Liver (tissue), 3 donors: Measurements from ENCODE around the gene XAF1.

ENCODE experiments used
- FOXA2 ChIP-seq: IDR thresholded peaks from 2 replicates; pipeline ENCODE4 v1.6.1; 2016; ENCODE audit warnings: antibody characterized with exemption
- GABPA ChIP-seq, 2 donors: IDR thresholded peaks in 1 of 2; conservative IDR thresholded peaks in 1 of 2; 2 replicates each; pipeline ENCODE4 v1.6.1; 2016; ENCODE audit warnings: antibody characterized with exemption in 2 of 2, mild to moderate bottlenecking in 1 of 2, moderate library complexity in 1 of 2
- JUND ChIP-seq, 2 donors: IDR thresholded peaks; 2 replicates each; pipeline ENCODE4 v1.6.1; 2016; ENCODE audit warnings: antibody characterized with exemption in 2 of 2
- RAD21 ChIP-seq, 2 donors: IDR thresholded peaks; 2 replicates each; pipeline ENCODE4 v1.6.1; 2016; ENCODE audit warnings: antibody characterized with exemption in 2 of 2, mild to moderate bottlenecking in 2 of 2
- SP1 ChIP-seq: IDR thresholded peaks from 2 replicates; pipeline ENCODE4 v1.6.1; 2018; ENCODE audit warnings: antibody characterized with exemption, mild to moderate bottlenecking
- TF ChIP-seq, protein P1 (sequence below): fragments of 150-350 bp; IDR thresholded peaks from 2 replicates; pipeline ENCODE4 v1.5.1; 2017; ENCODE audit warnings: improper control_type of control experiment, low read depth, low read length; ENCODE audit not compliant: missing input control
- TF ChIP-seq, protein P2 (sequence below): IDR thresholded peaks from 2 replicates; pipeline ENCODE4 v1.6.1; 2016; ENCODE audit warnings: antibody characterized with exemption
- TF ChIP-seq, protein P3 (sequence below): IDR thresholded peaks from 2 replicates; pipeline ENCODE4 v1.6.1; 2016; ENCODE audit warnings: antibody characterized with exemption, mild to moderate bottlenecking
- donor health status: healthy.
- donor health status: healthy.

DNA sequence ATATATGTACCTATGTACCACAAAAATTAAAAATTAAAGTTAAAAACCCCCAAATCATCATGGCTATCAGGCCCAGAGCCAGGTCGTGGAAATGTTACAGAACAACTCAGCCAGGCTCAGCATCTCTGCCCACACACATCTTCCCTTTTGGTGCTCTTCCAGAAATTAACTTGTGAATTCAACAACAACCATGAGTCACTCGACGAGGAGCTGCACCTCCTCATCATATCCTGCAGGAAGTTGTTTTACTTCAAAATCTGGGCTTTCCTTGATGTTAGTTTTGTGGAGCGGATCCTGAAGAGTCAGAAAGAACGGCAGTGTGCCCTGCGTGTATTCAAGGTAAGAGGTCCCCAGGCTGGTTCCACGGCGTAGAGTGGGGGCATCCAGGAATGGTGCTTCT is 30.8 kb downstream of the XAF1 start:
- TF ChIP-seq, protein P1, sequence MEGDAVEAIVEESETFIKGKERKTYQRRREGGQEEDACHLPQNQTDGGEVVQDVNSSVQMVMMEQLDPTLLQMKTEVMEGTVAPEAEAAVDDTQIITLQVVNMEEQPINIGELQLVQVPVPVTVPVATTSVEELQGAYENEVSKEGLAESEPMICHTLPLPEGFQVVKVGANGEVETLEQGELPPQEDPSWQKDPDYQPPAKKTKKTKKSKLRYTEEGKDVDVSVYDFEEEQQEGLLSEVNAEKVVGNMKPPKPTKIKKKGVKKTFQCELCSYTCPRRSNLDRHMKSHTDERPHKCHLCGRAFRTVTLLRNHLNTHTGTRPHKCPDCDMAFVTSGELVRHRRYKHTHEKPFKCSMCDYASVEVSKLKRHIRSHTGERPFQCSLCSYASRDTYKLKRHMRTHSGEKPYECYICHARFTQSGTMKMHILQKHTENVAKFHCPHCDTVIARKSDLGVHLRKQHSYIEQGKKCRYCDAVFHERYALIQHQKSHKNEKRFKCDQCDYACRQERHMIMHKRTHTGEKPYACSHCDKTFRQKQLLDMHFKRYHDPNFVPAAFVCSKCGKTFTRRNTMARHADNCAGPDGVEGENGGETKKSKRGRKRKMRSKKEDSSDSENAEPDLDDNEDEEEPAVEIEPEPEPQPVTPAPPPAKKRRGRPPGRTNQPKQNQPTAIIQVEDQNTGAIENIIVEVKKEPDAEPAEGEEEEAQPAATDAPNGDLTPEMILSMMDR: no peak
- no peak for TF ChIP-seq JUND (IDR thresholded peaks at IDR 0.05)
- TF ChIP-seq RAD21 (IDR thresholded peaks at IDR 0.05): no peak
- no peak for TF ChIP-seq SP1
- TF ChIP-seq, protein P2, sequence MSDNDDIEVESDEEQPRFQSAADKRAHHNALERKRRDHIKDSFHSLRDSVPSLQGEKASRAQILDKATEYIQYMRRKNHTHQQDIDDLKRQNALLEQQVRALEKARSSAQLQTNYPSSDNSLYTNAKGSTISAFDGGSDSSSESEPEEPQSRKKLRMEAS: no peak
- TF ChIP-seq, protein P3, sequence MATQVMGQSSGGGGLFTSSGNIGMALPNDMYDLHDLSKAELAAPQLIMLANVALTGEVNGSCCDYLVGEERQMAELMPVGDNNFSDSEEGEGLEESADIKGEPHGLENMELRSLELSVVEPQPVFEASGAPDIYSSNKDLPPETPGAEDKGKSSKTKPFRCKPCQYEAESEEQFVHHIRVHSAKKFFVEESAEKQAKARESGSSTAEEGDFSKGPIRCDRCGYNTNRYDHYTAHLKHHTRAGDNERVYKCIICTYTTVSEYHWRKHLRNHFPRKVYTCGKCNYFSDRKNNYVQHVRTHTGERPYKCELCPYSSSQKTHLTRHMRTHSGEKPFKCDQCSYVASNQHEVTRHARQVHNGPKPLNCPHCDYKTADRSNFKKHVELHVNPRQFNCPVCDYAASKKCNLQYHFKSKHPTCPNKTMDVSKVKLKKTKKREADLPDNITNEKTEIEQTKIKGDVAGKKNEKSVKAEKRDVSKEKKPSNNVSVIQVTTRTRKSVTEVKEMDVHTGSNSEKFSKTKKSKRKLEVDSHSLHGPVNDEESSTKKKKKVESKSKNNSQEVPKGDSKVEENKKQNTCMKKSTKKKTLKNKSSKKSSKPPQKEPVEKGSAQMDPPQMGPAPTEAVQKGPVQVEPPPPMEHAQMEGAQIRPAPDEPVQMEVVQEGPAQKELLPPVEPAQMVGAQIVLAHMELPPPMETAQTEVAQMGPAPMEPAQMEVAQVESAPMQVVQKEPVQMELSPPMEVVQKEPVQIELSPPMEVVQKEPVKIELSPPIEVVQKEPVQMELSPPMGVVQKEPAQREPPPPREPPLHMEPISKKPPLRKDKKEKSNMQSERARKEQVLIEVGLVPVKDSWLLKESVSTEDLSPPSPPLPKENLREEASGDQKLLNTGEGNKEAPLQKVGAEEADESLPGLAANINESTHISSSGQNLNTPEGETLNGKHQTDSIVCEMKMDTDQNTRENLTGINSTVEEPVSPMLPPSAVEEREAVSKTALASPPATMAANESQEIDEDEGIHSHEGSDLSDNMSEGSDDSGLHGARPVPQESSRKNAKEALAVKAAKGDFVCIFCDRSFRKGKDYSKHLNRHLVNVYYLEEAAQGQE: no peak
- no peak for TF ChIP-seq FOXA2
- TF ChIP-seq GABPA (IDR thresholded peaks at IDR 0.05 in 1 of 2, conservative IDR thresholded peaks at IDR 0.05 in 1 of 2): no peak
